ENCODE measurements around the gene CPEB3. TPM values are rescaled to one million over a fixed set of nuclear protein-coding genes. Genes with fewer than 3 reads are reported as not detected.

CPEB3 gene
- total RNA-seq, 2 donors from 2014 or later: 6.9 to 11.4 TPM

- H3K4me1 ChIP-seq: peaks cover 0 to 8% of the 10 kb centered on the region in 2 donors
- no peaks in the 10 kb centered on the region for H3K36me3 ChIP-seq
- TF ChIP-seq CTCF (IDR thresholded peaks at IDR 0.05): no peak
- no peak overlapping the region for H3K27ac ChIP-seq
- H3K9me3 ChIP-seq: no peaks in the 10 kb centered on the region
- no peak overlapping the region for H3K4me3 ChIP-seq
- no peak for DNase-seq (ENCODE audit: low spot score)
- no peaks in the 10 kb centered on the region for H3K27me3 ChIP-seq
These were observed 26.6 kb downstream of the CPEB3 start for GRCh38 chr10:92264249-92264648.

- H3K9me3 ChIP-seq: no peaks in the 10 kb centered on the region
- no peaks in the 10 kb centered on the region for H3K36me3 ChIP-seq
- TF ChIP-seq CTCF (IDR thresholded peaks at IDR 0.05): no peak
- peaks cover 0 to 8% of the 10 kb centered on the region in 2 donors for H3K4me1 ChIP-seq
- no peak overlapping the region for H3K27ac ChIP-seq
- H3K27me3 ChIP-seq: no peaks in the 10 kb centered on the region
- no peak overlapping the region for H3K4me3 ChIP-seq
- no peak for DNase-seq (ENCODE audit: low spot score)
These were observed 27.5 kb downstream of the CPEB3 start for GRCh38 chr10:92263396-92263795.

GRCh38 chr10:92248566-92248965 lies 42.3 kb downstream of the CPEB3 start:
- TF ChIP-seq CTCF (IDR thresholded peaks at IDR 0.05): no peak
- no peak overlapping the region for H3K27ac ChIP-seq
- peaks cover 0 to 1% of the 10 kb centered on the region in 2 donors for H3K4me1 ChIP-seq
- no peak for DNase-seq (ENCODE audit: low spot score)
- no peaks in the 10 kb centered on the region for H3K27me3 ChIP-seq
- no peak overlapping the region for H3K4me3 ChIP-seq
- no peaks in the 10 kb centered on the region for H3K36me3 ChIP-seq
- no peaks in the 10 kb centered on the region for H3K9me3 ChIP-seq

GRCh38 chr10:92244796-92245195 lies 46.1 kb downstream of the CPEB3 start:
- H3K9me3 ChIP-seq: no peaks in the 10 kb centered on the region
- peaks cover 0 to 14% of the 10 kb centered on the region in 2 donors for H3K4me1 ChIP-seq
- TF ChIP-seq CTCF (IDR thresholded peaks at IDR 0.05): no peak
- H3K27me3 ChIP-seq: no peaks in the 10 kb centered on the region
- H3K4me3 ChIP-seq: no peak overlapping the region
- DNase-seq (ENCODE audit: low spot score): no peak
- H3K36me3 ChIP-seq: no peaks in the 10 kb centered on the region
- no peak overlapping the region for H3K27ac ChIP-seq

- peak overlapping the region; percentile 38 to 73 for H3K4me3 ChIP-seq
- no peaks in the 10 kb centered on the region for H3K27me3 ChIP-seq
These were observed 47.8 kb downstream of the CPEB3 start for GRCh38 chr10:92242910-92243671.

More at GRCh38 chr10:92242910-92243671, 47.8 kb downstream of the CPEB3 start:
- Histone ChIP-seq H3K36me3 (no peaks in the 10 kb centered on the region), H3K9me3 (no peaks in the 10 kb centered on the region), H3K4me1 (peaks cover 0 to 27% of the 10 kb centered on the region in 2 donors), H3K27ac (peak overlapping the region; percentile 92)
- no peak for TF ChIP-seq CTCF (IDR thresholded peaks at IDR 0.05)
- DNase-seq (ENCODE audit: low spot score): peak; percentile 69
